H1 (cell line): Measurements from ENCODE around the gene DPH5. TPM values are rescaled to one million over a fixed set of nuclear protein-coding genes. Genes with fewer than 3 reads are reported as not detected.

ENCODE experiments used
- CTCF ChIA-PET: fragments of 300-600 bp; sonication (Branson Sonifier 250); formaldehyde crosslinking; loops from one replicate; lab custom pipeline; 2021; ENCODE audit not compliant: partially characterized antibody; lab: Charles Lee
- POLR2A ChIA-PET: fragments of 300-600 bp; sonication (Branson Sonifier 250); formaldehyde crosslinking; loops from one replicate; lab custom pipeline; 2021; ENCODE audit warnings: inconsistent platforms; ENCODE audit not compliant: partially characterized antibody; lab: Charles Lee
- DNase-seq, 2 experiments: peaks; one replicate each; pipeline versions ENCODE4 v3.0.0 to v3.0.0-alpha.2; 2010 to 2022; ENCODE audit warnings: low spot score in 2 of 2, low read depth in 1 of 2, mixed read lengths in 1 of 2
- FAIRE-seq: peaks from 2 replicates; lab custom pipeline; 2011; peaks lifted over from hg19 to GRCh38; lab: Jason Lieb, UNC
- H2AFZ ChIP-seq: 2 replicates; pipeline ENCODE4 v1.8.1; 2012; ENCODE audit warnings: low read length, inconsistent platforms
- H2AK5ac ChIP-seq: 2 replicates; pipeline ENCODE4 v1.6.1; 2013; ENCODE audit warnings: low read depth, low read length
- H2BK120ac ChIP-seq: replicated peaks from 2 replicates; pipeline ENCODE3; 2013; ENCODE audit warnings: low read depth, low read length, inconsistent platforms
- H2BK12ac ChIP-seq: 2 replicates; pipeline ENCODE4 v1.6.1; 2013; ENCODE audit warnings: low read depth, low read length
- H2BK15ac ChIP-seq: 2 replicates; pipeline ENCODE4 v1.6.1; 2013; ENCODE audit warnings: low read length
- H2BK20ac ChIP-seq: 2 replicates; pipeline ENCODE4 v1.6.1; 2013; ENCODE audit warnings: low read length
- H2BK5ac ChIP-seq: 2 replicates; pipeline ENCODE4 v1.6.1; 2013; ENCODE audit warnings: low read depth, low read length
- H3K14ac ChIP-seq: 2 replicates; pipeline ENCODE4 v1.6.1; 2013; ENCODE audit warnings: inconsistent platforms; ENCODE audit not compliant: insufficient read length
- H3K18ac ChIP-seq: 2 replicates; pipeline ENCODE4 v1.6.1; 2013; ENCODE audit warnings: low read length; ENCODE audit errors: extremely low read depth
- H3K23ac ChIP-seq: 2 replicates; pipeline ENCODE4 v1.6.1; 2013; ENCODE audit warnings: inconsistent platforms; ENCODE audit not compliant: insufficient read length
- H3K23me2 ChIP-seq: 2 replicates; pipeline ENCODE4 v1.6.1; 2013; ENCODE audit warnings: low read depth, low read length
- H3K27ac ChIP-seq: 2 replicates; pipeline ENCODE4 v1.6.1; 2011; ENCODE audit warnings: low read depth, low read length, inconsistent platforms
- H3K27me3 ChIP-seq, 4 experiments: replicated peaks in 1 of 4; 1 replicate in 1 of 4; 2 replicates in 3 of 4; pipeline versions ENCODE4 v1.6.1 to v1.8.1; 2011 to 2013; ENCODE audit warnings: low read length in 3 of 4, mild to moderate bottlenecking in 3 of 4, inconsistent platforms in 2 of 4, mixed read lengths in 2 of 4, moderate library complexity in 1 of 4; ENCODE audit not compliant: control insufficient read depth in 3 of 4, insufficient read depth in 3 of 4; ENCODE audit errors: extremely low read depth in 1 of 4
- H3K36me3 ChIP-seq, 4 experiments: 2 replicates each; pipeline versions ENCODE4 v1.6.1 to v1.8.1; 2011 to 2013; ENCODE audit warnings: mild to moderate bottlenecking in 4 of 4, low read length in 3 of 4, moderate library complexity in 2 of 4, control low read depth in 1 of 4, inconsistent platforms in 1 of 4; ENCODE audit not compliant: insufficient read depth in 4 of 4, control insufficient read depth in 2 of 4
- H3K4ac ChIP-seq: replicated peaks from 2 replicates; pipeline ENCODE3; 2013; ENCODE audit warnings: low read length, low read depth, mixed read lengths, inconsistent platforms; ENCODE audit not compliant: insufficient read length
- H3K4me1 ChIP-seq, 4 experiments: replicated peaks in 1 of 4; 1 replicate in 1 of 4; 2 replicates in 3 of 4; pipeline versions ENCODE4 v1.6.1 to v1.8.1; 2011 to 2013; ENCODE audit warnings: low read length in 3 of 4, inconsistent platforms in 2 of 4, mixed read lengths in 1 of 4; ENCODE audit not compliant: insufficient read depth in 4 of 4, control insufficient read depth in 3 of 4
- H3K4me2 ChIP-seq, 2 experiments: 2 replicates each; pipeline versions ENCODE4 v1.6.1 to v1.8.1; 2011 to 2013; ENCODE audit warnings: low read depth in 2 of 2, low read length in 2 of 2, control low read depth in 1 of 2, inconsistent platforms in 1 of 2, mild to moderate bottlenecking in 1 of 2; ENCODE audit not compliant: insufficient read depth in 1 of 2
- H3K4me3 ChIP-seq, 4 experiments: fragments of 200-600, 300-600 bp in 1 of 4; sonication (generic), shearing (Covaris generic), sonication (Bioruptor Twin) in 1 of 4; 2 replicates each; pipeline versions ENCODE4 v1.5.1 to v1.8.1; 2011 to 2016; ENCODE audit warnings: low read length in 4 of 4, low read depth in 3 of 4, control low read depth in 2 of 4, inconsistent platforms in 2 of 4, mild to moderate bottlenecking in 2 of 4, mixed read lengths in 1 of 4, moderate library complexity in 1 of 4; ENCODE audit not compliant: insufficient read depth in 2 of 4; ENCODE audit errors: extremely low read depth in 1 of 4
- H3K56ac ChIP-seq: replicated peaks from 2 replicates; pipeline ENCODE3; 2013; ENCODE audit warnings: low read depth, mild to moderate bottlenecking, mixed read lengths, low read length, inconsistent platforms; ENCODE audit not compliant: insufficient read length
- H3K79me1 ChIP-seq: 2 replicates; pipeline ENCODE4 v1.6.1; 2013; ENCODE audit warnings: low read depth, low read length, control low read depth
- H3K79me2 ChIP-seq, 2 experiments: 2 replicates each; pipeline versions ENCODE4 v1.6.1 to v1.8.1; 2012 to 2013; ENCODE audit warnings: low read length in 2 of 2, mild to moderate bottlenecking in 2 of 2, inconsistent platforms in 1 of 2; ENCODE audit not compliant: insufficient read depth in 2 of 2, control insufficient read depth in 1 of 2
- H3K9ac ChIP-seq, 4 experiments: replicated peaks in 1 of 4; 1 replicate in 1 of 4; 2 replicates in 3 of 4; pipeline versions ENCODE4 v1.6.1 to v1.8.1; 2011 to 2013; ENCODE audit warnings: low read depth in 3 of 4, low read length in 3 of 4, control low read depth in 2 of 4, mild to moderate bottlenecking in 2 of 4, moderate library complexity in 2 of 4, inconsistent platforms in 1 of 4; ENCODE audit errors: extremely low read depth in 1 of 4
- H3K9me3 ChIP-seq, 2 experiments: 2 replicates each; pipeline versions ENCODE4 v1.6.1 to v1.8.1; 2012 to 2013; ENCODE audit warnings: mild to moderate bottlenecking in 2 of 2, moderate library complexity in 2 of 2, control low read depth in 1 of 2, inconsistent platforms in 1 of 2, low read depth in 1 of 2, low read length in 1 of 2, mixed read lengths in 1 of 2; ENCODE audit not compliant: insufficient read depth in 2 of 2
- H4K20me1 ChIP-seq, 2 experiments: replicated peaks in 1 of 2; 2 replicates each; pipeline versions ENCODE3 to v1.8.1; 2011 to 2013; ENCODE audit warnings: inconsistent platforms in 2 of 2, low read length in 2 of 2, mild to moderate bottlenecking in 1 of 2; ENCODE audit not compliant: insufficient read depth in 2 of 2, control insufficient read depth in 1 of 2
- H4K5ac ChIP-seq: 2 replicates; pipeline ENCODE4 v1.6.1; 2013; ENCODE audit warnings: low read length, low read depth, mixed read lengths, inconsistent platforms; ENCODE audit not compliant: insufficient read length
- H4K8ac ChIP-seq: 2 replicates; pipeline ENCODE4 v1.8.0; 2013; ENCODE audit warnings: mild to moderate bottlenecking, moderate library complexity, low read length, inconsistent platforms; ENCODE audit not compliant: insufficient read depth; ENCODE audit errors: extremely low read depth
- H4K91ac ChIP-seq: replicated peaks from 2 replicates; pipeline ENCODE3; 2013; ENCODE audit warnings: low read length, mixed read lengths, inconsistent platforms; ENCODE audit not compliant: insufficient read length
- SRF ChIP-seq: IDR thresholded peaks from 2 replicates; pipeline ENCODE4 v1.6.1; 2011; ENCODE audit warnings: mild to moderate bottlenecking, low read depth, low read length, moderate library complexity
- WGBS, 2 experiments: shearing (Covaris generic) in 1 of 2; methylation state at CpG; one replicate each; pipeline versions ENCODE4 v1.1.6 to v1.1.7; 2013 to 2015; ENCODE audit warnings: low lambda C conversion rate in 2 of 2, mixed read lengths in 2 of 2, inconsistent platforms in 1 of 2, low coverage in 1 of 2, missing lambda C conversion rate in 1 of 2; ENCODE audit not compliant: insufficient replicate concordance in 2 of 2, insufficient coverage in 1 of 2, insufficient read length in 1 of 2; ENCODE audit errors: extremely low coverage in 1 of 2, missing lambda C conversion rate in 1 of 2; 5-methylcytosine and 5-hydroxymethylcytosine counted together
- polyA plus RNA-seq, 7 experiments: library from polyadenylated mRNA; depleted of rRNA in 3 of 7; stranded (reverse) in 5 of 7; unstranded in 2 of 7; fragments of >200 nt in 5 of 7; fragments of 200-250 nt in 2 of 7; gene quantifications; 1 replicate in 5 of 7; 2 replicates in 1 of 7; 4 replicates in 1 of 7; pipeline versions ENCODE4 v1.2.1 to v1.2.3, GENCODE V29; 2011 to 2013; ENCODE audit warnings: missing spikeins in 2 of 7, mixed read lengths in 2 of 7
- total RNA-seq: library from RNA; stranded (reverse); fragmentation: NEBNext Ultra II Directional; extraction: Animal tissue kit (Norgen Biotek cat#: 25700); gene quantifications from 2 replicates; pipeline ENCODE4 v1.2.1, GENCODE V29; 2021
- TF ChIP-seq, protein P1 (sequence below): IDR thresholded peaks from 2 replicates; pipeline ENCODE4 v1.6.1; 2012; ENCODE audit warnings: inconsistent platforms

DPH5 gene
- total and polyA plus RNA-seq, 2 of the 8 experiments (the other 6 are each of a cell fraction or from before 2014, with no cell fraction given), result 67.7 to 106 TPM

DNA sequence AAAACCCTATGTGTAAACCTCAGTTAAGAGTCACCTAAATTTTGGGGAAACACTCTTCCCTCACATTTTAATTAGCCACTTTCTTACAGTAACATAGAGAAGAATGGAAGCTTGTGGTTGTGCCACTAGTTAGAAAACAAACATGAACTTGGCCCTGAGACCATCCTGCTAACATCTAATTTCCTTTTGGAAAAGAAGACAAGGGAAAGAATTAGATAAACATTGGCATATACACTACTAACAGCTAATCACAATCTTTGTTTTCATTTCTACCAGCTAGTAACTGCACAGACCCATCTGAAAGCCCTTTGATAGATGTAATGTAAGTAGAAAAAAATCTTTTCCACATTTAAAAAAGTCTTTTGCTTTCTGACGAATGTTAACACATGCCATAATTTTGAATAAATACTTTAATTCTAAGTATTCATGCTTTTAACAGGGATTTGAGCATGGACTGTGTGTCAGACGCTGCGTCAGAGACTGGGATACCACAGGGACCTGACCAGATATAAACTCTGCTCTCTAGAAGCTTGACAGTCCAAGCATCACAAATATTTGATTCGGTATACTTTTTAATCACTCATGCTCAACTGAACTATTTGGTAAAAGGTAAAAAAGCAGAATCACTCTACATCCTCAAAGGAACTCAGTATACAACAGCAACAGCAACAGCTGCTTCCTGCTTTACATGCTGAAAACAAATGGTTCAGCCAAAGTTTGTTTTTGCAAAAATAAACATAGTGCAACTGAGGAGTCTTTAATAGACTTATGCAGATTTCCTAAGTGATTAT lies 30.2 kb downstream of the DPH5 start:
- no peak overlapping the region for H3K56ac ChIP-seq
- H3K79me2 ChIP-seq, result no peaks in the 10 kb centered on the region
- H3K4me1 ChIP-seq, result no peaks in the 10 kb centered on the region
- H3K9ac ChIP-seq, result no peak overlapping the region
- no peak overlapping the region for H4K91ac ChIP-seq
- H2AFZ ChIP-seq, result no peak overlapping the region
- H4K20me1 ChIP-seq, result no peaks in the 10 kb centered on the region
- WGBS, 2 experiments, result 92% methylated on average over 4 of the region's 4 CpGs; no CpG with 5 or more reads in 1 of the 2 experiments
- H3K4me2 ChIP-seq, result no peak overlapping the region
- no peak overlapping the region for H2BK120ac ChIP-seq
- H3K27ac ChIP-seq, result no peak overlapping the region
- no peak overlapping the region for H2BK5ac ChIP-seq
- H3K79me1 ChIP-seq, result no peaks in the 10 kb centered on the region
- no peak overlapping the region for H2BK15ac ChIP-seq
- no peak overlapping the region for H3K4ac ChIP-seq
- DNase-seq (no peak), FAIRE-seq (no peak)
- H3K27me3 ChIP-seq, result no peaks in the 10 kb centered on the region
- H2BK20ac ChIP-seq, result no peak overlapping the region
- CTCF ChIA-PET, result no interaction called here
- no peak overlapping the region for H2AK5ac ChIP-seq
- H4K5ac ChIP-seq, result no peak overlapping the region
- H3K23ac ChIP-seq, result no peak overlapping the region
- no peak overlapping the region for H3K14ac ChIP-seq
- H4K8ac ChIP-seq, result no peak overlapping the region
- no peak overlapping the region for H2BK12ac ChIP-seq
- no peaks in the 10 kb centered on the region for H3K23me2 ChIP-seq
- no peaks in the 10 kb centered on the region for H3K9me3 ChIP-seq
- H3K36me3 ChIP-seq, result peaks cover 0 to 30% (median 7%) of the 10 kb centered on the region in 4 experiments; a peak in 5 of 8 replicates
- no peak overlapping the region for H3K18ac ChIP-seq
- no peak overlapping the region for H3K4me3 ChIP-seq
- POLR2A ChIA-PET, result interaction anchor here (0.7 kb wide), 1 partner anchor 29 kb away, joined by 3 read pairs; no protein-coding TSS in a partner anchor
- no peak for TF ChIP-seq SRF
- TF ChIP-seq, protein P1, sequence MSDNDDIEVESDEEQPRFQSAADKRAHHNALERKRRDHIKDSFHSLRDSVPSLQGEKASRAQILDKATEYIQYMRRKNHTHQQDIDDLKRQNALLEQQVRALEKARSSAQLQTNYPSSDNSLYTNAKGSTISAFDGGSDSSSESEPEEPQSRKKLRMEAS, result no peak
